GM12874 (cell line): ENCODE measurements around the gene MICAL2.

Experiments used
- TF ChIP-seq, protein P1 (sequence below): IDR thresholded peaks from 2 replicates; pipeline ENCODE4 v1.5.1; 2011; ENCODE audit warnings: low read depth, mild to moderate bottlenecking, control low read depth, low read length, moderate library complexity; ENCODE audit not compliant: insufficient read depth

Gene MICAL2

DNA sequence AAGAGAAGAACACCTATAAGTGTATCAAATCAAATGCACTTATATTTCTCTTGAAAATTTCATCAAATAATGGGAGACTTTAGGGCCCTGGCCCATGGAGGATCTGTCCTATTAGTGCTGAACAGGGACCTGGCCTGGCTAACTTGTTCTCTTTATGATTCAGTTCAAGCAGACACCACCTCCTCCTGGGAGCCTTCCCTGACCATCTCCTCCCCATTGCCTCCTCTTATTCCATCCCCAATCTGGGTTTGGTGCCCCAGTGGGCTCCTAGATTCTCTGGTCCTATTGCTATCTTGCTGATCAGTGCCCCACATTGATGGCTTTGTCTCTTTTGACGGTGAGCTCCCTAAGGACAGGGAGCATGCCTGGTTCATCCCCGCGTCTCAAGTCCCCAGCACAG lies 60.1 kb downstream of the MICAL2 start:
- TF ChIP-seq, protein P1, sequence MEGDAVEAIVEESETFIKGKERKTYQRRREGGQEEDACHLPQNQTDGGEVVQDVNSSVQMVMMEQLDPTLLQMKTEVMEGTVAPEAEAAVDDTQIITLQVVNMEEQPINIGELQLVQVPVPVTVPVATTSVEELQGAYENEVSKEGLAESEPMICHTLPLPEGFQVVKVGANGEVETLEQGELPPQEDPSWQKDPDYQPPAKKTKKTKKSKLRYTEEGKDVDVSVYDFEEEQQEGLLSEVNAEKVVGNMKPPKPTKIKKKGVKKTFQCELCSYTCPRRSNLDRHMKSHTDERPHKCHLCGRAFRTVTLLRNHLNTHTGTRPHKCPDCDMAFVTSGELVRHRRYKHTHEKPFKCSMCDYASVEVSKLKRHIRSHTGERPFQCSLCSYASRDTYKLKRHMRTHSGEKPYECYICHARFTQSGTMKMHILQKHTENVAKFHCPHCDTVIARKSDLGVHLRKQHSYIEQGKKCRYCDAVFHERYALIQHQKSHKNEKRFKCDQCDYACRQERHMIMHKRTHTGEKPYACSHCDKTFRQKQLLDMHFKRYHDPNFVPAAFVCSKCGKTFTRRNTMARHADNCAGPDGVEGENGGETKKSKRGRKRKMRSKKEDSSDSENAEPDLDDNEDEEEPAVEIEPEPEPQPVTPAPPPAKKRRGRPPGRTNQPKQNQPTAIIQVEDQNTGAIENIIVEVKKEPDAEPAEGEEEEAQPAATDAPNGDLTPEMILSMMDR, result no peak

DNA sequence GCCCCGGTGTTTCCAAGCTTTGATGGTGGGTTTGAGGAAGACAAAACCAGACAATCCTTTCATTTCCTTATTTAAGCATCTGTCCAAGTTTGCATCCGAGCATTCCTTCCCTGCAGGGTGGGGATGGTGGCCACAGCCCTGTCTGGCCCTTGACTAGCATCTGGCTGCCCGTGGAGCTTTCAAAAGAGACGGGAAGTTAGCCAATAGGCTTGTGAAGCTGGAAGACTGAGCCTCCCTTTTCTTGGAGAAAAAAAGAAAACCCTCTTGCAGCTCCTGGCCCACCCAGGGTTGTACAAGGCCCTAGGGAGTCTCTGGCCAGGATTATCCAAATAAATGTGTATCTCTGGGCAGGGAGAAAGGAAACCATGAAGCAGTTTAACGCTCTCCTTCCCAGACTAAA lies 60.6 kb downstream of the MICAL2 start:
- TF ChIP-seq, protein P1, result no peak

DNA sequence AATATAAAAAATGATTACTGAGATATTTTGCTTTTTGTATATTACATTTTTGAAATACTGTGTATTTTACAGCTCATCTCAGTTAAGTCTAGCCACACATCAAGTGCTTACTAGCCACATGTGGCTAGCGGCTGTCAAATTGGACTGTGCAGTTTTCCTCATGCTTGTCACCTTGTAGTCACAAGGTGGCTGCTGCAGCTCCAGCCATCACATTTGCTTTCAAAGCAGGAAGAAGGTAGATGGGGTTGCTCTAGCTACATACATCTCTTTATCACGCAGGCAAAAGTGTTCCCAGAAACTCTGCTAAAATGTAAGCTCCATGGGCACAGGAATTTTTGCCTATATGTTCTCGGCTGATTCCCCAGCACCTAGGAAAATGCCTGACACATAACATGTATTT lies 61.5 kb downstream of the MICAL2 start:
- TF ChIP-seq, protein P1, result no peak

DNA sequence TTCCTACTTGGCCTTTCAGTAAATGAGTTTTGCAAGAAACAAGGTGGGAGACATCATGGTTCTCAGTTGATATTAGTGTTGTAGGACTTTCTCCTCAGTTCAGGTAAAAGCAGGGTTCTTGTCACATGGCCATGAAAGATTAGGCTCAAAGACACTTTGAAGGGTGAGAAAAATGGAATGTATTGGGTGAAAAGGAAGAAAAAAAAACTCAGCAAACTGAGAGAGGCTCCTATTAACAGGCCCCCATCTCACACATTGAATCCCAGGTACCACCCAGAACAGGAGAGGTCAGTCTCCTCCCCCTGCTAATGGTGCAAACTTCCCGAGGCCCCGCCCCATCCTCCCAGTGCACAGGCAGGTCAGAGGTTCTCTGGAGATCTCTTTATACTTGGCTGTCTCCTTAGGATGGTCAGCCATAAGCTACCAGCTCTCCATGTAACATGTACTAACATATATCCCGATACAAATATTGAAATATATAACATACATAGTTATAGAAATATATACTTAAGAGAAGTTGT lies 62.2 kb downstream of the MICAL2 start:
- TF ChIP-seq, protein P1, result no peak

DNA sequence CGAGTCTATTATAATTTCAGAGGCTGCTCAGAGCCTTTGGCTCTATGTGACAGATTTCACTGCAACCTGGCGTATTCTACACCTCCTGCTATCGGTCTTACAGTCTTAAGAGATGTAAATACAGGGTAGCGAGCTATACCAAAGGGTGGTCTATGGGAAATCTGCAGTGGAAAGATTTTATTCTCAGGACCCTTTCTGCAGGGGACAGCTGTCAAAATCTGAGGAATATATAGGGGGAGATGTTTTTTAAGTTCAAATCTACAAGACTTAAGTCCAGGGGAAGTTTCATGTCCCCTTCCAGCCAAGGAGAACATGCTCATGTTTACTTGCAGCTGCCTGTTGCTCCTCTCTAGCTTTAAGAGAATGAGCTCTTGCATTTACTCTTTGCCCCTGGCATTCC lies 62.7 kb downstream of the MICAL2 start:
- TF ChIP-seq, protein P1, result no peak

DNA sequence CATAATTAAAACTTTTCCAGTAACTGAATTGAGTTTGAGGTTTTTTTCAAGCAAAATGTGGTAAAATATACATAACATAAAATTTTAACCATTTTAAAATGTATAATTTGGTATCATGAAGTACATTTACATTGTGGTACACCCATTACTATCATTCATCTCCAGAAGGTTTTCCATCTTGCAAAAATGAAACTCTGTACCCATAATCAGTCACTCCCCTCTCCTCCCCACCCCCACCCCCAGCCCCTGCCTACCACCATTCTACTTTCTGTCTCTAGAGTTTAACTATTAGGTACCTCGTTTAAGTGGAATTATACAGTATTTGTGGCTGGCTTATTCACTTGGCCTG lies 63.7 kb downstream of the MICAL2 start:
- TF ChIP-seq, protein P1, result no peak

DNA sequence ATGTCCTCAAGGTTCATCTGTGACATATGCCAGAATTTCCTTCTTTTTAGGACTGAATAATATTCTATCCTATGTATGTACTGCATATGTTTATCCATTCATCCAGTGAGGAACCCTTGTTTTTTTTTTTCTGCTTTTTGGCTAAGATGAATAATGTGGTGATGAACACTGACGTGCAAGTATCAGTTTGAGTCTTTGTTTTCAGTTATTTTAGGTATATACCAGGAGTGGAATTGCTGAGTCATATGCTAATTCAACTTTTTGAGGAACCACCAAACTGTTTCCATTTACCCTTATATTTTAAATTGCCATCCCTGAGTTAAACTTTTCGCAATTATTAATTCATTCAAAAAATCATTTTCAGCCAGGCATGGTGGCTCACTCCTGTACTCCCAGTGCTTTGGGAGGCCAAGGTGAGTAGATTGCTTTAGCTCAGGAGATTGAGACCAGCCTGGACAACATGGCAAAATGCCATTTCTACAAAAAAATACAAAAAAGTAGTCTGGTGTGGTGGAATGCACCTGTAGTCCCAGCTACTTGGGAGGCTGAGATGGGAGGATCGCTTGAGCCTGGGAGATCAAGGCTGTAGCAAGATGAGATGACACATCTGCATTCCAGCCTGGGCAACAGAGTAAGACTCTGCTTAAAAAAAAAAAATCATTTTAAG lies 64.2 kb downstream of the MICAL2 start:
- TF ChIP-seq, protein P1, result no peak
